Mesodermal cell (in vitro differentiated cells): ENCODE data around the gene EXO1.

ENCODE experiments used
- H3K27ac ChIP-seq: 2 replicates; pipeline ENCODE4 v1.7.0; 2013; ENCODE audit warnings: mild to moderate bottlenecking, low read depth, low read length, moderate library complexity; ENCODE audit not compliant: severe bottlenecking
- H3K36me3 ChIP-seq: 2 replicates; pipeline ENCODE4 v1.7.1; 2013; ENCODE audit warnings: mild to moderate bottlenecking, low read length, moderate library complexity; ENCODE audit not compliant: control insufficient read depth, insufficient read depth
- H3K4me1 ChIP-seq: one replicate; pipeline ENCODE4 v1.7.1; 2013; ENCODE audit warnings: mild to moderate bottlenecking, low read length; ENCODE audit not compliant: insufficient read depth, control insufficient read depth, poor library complexity, severe bottlenecking
- H3K4me3 ChIP-seq: 2 replicates; pipeline ENCODE4 v1.7.0; 2013; ENCODE audit warnings: low read length, control low read depth, mild to moderate bottlenecking; ENCODE audit not compliant: insufficient read depth, poor library complexity, severe bottlenecking; ENCODE audit errors: extremely low read depth
- H3K9me3 ChIP-seq: 2 replicates; pipeline ENCODE4 v1.7.1; 2013; ENCODE audit warnings: mild to moderate bottlenecking, low read length, moderate library complexity; ENCODE audit not compliant: control insufficient read depth
- WGBS, 2 experiments: methylation state at CpG; one replicate each; pipeline ENCODE4 v1.1.5; 2013; ENCODE audit warnings: missing lambda C conversion rate in 2 of 2; ENCODE audit not compliant: insufficient coverage in 2 of 2; 5-methylcytosine and 5-hydroxymethylcytosine counted together

The EXO1 gene

GRCh38 chr1:241924080-241924808 is 76.2 kb downstream of the EXO1 start:
- WGBS, 2 experiments = 74 to 80% methylated on average over 4 to 9 of the region's 10 CpGs
- H3K27ac ChIP-seq = no peak overlapping the region
- no peaks in the 10 kb centered on the region for H3K36me3 ChIP-seq
- no peaks in the 10 kb centered on the region for H3K9me3 ChIP-seq
- H3K4me3 ChIP-seq = no peak overlapping the region
- no peaks in the 10 kb centered on the region for H3K4me1 ChIP-seq

GRCh38 chr1:241926141-241926540 is 78.1 kb downstream of the EXO1 start:
- H3K4me1 ChIP-seq = no peaks in the 10 kb centered on the region
- H3K4me3 ChIP-seq = no peak overlapping the region
- no peaks in the 10 kb centered on the region for H3K36me3 ChIP-seq
- WGBS, 2 experiments = 87 to 89% methylated on average over 5 of the region's 5 CpGs
- no peak overlapping the region for H3K27ac ChIP-seq
- H3K9me3 ChIP-seq = no peaks in the 10 kb centered on the region

- no peaks in the 10 kb centered on the region for H3K9me3 ChIP-seq
- no peaks in the 10 kb centered on the region for H3K4me1 ChIP-seq
- no peaks in the 10 kb centered on the region for H3K36me3 ChIP-seq
- H3K4me3 ChIP-seq = no peak overlapping the region
- 68 to 73% methylated on average over 3 of the region's 4 CpGs for WGBS, 2 experiments
- no peak overlapping the region for H3K27ac ChIP-seq
Measured at GRCh38 chr1:241927321-241927720, 79.3 kb downstream of the EXO1 start.

GRCh38 chr1:241932845-241933244 is 84.8 kb downstream of the EXO1 start:
- H3K4me1 ChIP-seq = no peaks in the 10 kb centered on the region
- WGBS, 2 experiments = 45 to 85% methylated on average over 2 to 3 of the region's 6 CpGs
- H3K4me3 ChIP-seq = no peak overlapping the region
- no peaks in the 10 kb centered on the region for H3K9me3 ChIP-seq
- no peak overlapping the region for H3K27ac ChIP-seq
- no peaks in the 10 kb centered on the region for H3K36me3 ChIP-seq

GRCh38 chr1:241934201-241934848 is 86.3 kb downstream of the EXO1 start:
- Histone ChIP-seq H3K9me3 (no peaks in the 10 kb centered on the region), H3K4me1 (no peaks in the 10 kb centered on the region), H3K36me3 (no peaks in the 10 kb centered on the region), H3K4me3 (no peak overlapping the region), H3K27ac (peak overlapping the region; percentile 42)
- WGBS, 2 experiments = 48 to 68% methylated on average over 8 to 10 of the region's 12 CpGs

- Histone ChIP-seq H3K27ac (no peak overlapping the region), H3K4me3 (no peak overlapping the region), H3K4me1 (no peaks in the 10 kb centered on the region), H3K9me3 (no peaks in the 10 kb centered on the region), H3K36me3 (no peaks in the 10 kb centered on the region)
- WGBS, 2 experiments = 77 to 83% methylated on average over 5 to 7 of the region's 7 CpGs
Measured at GRCh38 chr1:241934866-241935265, 86.9 kb downstream of the EXO1 start.
